GM04504 (cell line): Measurements from ENCODE around the gene GRIFIN.

Experiments used
- DNase-seq: peaks from one replicate; pipeline ENCODE4 v3.0.0-alpha.2; 2012; ENCODE audit warnings: low read depth

The GRIFIN gene

GRCh38 chr7:2476298-2476697, at the start of gene GRIFIN:
GRIFIN (minus strand) TSS chr7:2476398; CDS start chr7:2476383, 15 bp downstream.
- no peak for DNase-seq

GRCh38 chr7:2524808-2525657, 48.8 kb upstream of the GRIFIN start:
- DNase-seq = no peak

GRCh38 chr7:2523941-2524807, 48.0 kb upstream of the GRIFIN start:
- no peak for DNase-seq

- no peak for DNase-seq
These were observed 47.3 kb upstream of the GRIFIN start for GRCh38 chr7:2523461-2523936.

- no peak for DNase-seq
These were observed 46.7 kb upstream of the GRIFIN start for GRCh38 chr7:2522780-2523433.

GRCh38 chr7:2521952-2522591, 45.9 kb upstream of the GRIFIN start:
- DNase-seq = no peak

GRCh38 chr7:2521341-2521745, 45.1 kb upstream of the GRIFIN start:
- DNase-seq = no peak

GRCh38 chr7:2520761-2521290, 44.6 kb upstream of the GRIFIN start:
- no peak for DNase-seq

GRCh38 chr7:2520131-2520760, 44.0 kb upstream of the GRIFIN start:
- no peak for DNase-seq

- peak; percentile 76 for DNase-seq
These were observed 43.1 kb upstream of the GRIFIN start, which contains the start of gene LFNG for GRCh38 chr7:2519119-2519930. LFNG (plus strand) TSS chr7:2519774; CDS start chr7:2519862, 88 bp downstream.

- DNase-seq = no peak
These were observed 42.5 kb upstream of the GRIFIN start for GRCh38 chr7:2518737-2519118.

GRCh38 chr7:2517678-2518507, 41.7 kb upstream of the GRIFIN start:
- DNase-seq = no peak

- peak; percentile 77 for DNase-seq
These were observed 40.8 kb upstream of the GRIFIN start for GRCh38 chr7:2517026-2517425.

GRCh38 chr7:2516194-2516555, 40.0 kb upstream of the GRIFIN start:
- DNase-seq = no peak

- no peak for DNase-seq
These were observed 39.4 kb upstream of the GRIFIN start for GRCh38 chr7:2515424-2516193.

- DNase-seq = no peak
These were observed 38.5 kb upstream of the GRIFIN start for GRCh38 chr7:2514473-2515423.

- no peak for DNase-seq
These were observed 37.5 kb upstream of the GRIFIN start for GRCh38 chr7:2513702-2514101.
